H54 (cell line): ENCODE measurements around the gene AGK.
A peak's percentile ranks its signal among the peaks of the same experiment; 100 is the strongest.
"Not testable (repeated sequence)": the region's sequence is repeated elsewhere in the genome, so short reads cannot be mapped to it uniquely, and the experiment has no call there.

ENCODE experiments used
- DNase-seq: peaks from one replicate; pipeline ENCODE4 v3.0.0; 2011; ENCODE audit warnings: low spot score, mixed read lengths; ENCODE audit not compliant: insufficient read length
- FAIRE-seq: peaks from 3 replicates; lab custom pipeline; 2011; peaks lifted over from hg19 to GRCh38; lab: Jason Lieb, UNC
- POLR2A ChIP-seq: IDR thresholded peaks from 2 replicates; pipeline ENCODE4 v1.6.1; 2011; ENCODE audit warnings: low read depth, mild to moderate bottlenecking, low read length

Gene AGK

DNA sequence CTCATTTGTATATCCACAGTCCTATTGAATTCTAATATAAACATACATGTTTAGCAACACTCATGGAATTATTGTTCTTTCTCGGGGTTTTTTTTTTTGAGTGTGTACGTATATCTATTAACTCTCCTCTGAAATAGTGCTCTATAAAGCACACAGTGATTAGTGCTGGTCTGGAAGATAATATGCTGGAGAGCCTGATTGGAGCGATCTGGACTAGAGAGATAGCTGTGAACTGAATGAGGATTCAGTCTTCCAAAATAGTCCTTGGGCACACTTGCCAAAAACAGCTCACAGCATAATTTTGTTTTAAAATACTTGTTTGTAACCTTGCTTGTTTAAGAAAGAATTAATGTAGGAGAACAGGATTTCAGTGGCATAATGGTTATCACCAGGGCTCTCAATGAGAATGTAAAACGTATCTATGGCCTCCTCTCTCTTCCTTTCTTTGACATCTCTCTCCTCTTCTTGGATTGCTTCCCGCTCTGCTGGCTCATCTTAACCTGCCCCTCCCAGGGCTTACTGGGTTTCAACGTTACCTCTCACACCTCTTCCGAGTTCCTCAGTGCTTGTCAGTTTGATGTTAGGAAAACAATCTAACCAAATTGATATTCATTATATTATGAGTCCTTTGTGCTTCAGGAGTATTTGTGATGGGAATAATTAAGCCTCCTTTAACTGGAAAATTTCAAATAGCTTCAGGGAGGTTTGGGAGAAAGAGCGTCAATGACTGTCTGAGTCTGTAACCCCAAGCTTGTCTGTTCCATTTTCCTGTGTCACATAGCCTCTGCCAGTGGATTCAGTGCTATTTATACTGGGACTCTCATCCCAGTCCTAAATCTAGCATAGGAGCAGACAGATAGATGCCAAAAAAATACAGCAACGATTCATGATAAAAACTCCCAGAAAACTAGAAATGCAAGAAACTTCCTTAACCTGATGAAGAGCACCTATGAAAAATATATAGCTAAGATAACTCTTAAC lies 16.2 kb upstream of the AGK start:
- FAIRE-seq = no peak
- no peak for DNase-seq
- no peak for TF ChIP-seq POLR2A

DNA sequence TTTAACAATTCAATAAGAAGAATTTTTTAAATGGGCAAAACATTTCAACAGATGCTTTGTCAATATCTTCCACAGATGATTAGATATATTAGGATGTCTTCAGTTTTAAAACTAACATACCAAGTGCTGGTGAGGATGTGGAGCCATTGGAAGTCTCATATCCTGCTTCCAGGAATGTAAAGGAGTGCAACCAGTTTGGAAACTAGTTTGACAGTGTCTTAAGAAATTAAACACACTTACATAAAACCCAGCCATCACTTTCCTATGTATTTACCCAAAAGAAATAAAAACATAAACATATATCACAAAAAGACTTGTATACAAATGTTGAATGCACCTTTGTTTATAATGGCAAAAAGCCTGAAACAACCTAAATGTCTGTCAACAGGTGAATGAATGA lies 13.3 kb upstream of the AGK start:
- no peak for TF ChIP-seq POLR2A
- no peak for DNase-seq
- no peak for FAIRE-seq

DNA sequence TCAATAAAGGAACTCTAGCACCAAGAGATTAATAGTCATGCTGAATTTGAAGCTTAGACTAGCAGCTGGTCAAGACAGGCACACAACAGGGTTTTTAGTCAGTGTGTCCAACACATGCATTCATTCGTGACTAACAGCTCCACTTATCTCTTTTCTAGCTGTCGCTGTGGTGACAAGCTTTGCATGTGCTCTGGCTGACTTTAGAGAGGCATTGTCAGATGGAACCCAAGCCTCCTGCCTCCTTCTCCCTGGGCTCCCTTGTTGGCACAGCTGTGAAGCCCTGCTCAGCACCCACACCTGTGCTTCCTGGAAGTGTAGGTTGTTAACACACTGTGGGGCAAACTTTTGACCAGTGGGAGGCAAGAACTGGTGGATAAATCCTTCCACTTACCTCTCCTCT lies 9.8 kb upstream of the AGK start:
- DNase-seq (no peak), FAIRE-seq (no peak)
- TF ChIP-seq POLR2A = no peak

DNA sequence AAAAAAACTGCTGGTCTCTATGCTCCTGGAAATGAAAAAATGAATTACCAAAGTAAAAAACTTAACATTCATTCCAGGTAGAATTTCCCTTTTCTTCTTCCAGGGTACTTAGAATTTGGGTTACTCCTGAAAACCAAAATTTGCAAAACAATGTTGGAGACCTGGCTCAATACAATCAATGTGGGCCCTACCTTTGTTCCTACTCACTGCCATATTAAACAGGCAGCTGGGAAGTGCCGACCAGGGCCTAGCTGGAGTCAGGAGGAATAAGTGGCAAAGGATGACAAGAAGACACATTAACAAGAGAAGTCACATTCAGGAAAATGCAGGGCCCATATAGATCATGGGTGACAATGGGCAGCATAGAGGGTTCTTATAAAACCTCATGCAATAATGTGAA lies 6.4 kb upstream of the AGK start:
- no peak for TF ChIP-seq POLR2A
- no peak for DNase-seq
- no peak for FAIRE-seq

DNA sequence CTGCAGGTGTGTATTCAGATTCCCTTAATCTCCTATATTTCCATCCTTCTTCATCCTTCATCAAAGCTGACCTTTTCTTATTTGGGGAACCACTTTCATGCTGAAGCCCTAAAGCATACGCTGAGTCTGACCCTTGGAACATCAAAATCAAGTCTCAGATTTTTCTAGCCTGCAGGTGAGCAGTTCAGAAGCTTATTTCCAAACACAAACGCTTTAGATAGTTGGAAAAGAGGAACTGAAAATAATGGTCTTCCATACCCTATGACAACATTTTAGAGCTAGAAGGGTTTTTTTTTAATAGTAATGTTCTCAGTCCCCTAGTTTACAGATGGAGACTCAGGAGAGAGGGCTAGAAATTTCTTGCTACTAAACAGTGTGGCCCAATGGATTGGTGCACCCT lies 1.6 kb upstream of the AGK start:
- DNase-seq (no peak), FAIRE-seq (no peak)
- TF ChIP-seq POLR2A = no peak

DNA sequence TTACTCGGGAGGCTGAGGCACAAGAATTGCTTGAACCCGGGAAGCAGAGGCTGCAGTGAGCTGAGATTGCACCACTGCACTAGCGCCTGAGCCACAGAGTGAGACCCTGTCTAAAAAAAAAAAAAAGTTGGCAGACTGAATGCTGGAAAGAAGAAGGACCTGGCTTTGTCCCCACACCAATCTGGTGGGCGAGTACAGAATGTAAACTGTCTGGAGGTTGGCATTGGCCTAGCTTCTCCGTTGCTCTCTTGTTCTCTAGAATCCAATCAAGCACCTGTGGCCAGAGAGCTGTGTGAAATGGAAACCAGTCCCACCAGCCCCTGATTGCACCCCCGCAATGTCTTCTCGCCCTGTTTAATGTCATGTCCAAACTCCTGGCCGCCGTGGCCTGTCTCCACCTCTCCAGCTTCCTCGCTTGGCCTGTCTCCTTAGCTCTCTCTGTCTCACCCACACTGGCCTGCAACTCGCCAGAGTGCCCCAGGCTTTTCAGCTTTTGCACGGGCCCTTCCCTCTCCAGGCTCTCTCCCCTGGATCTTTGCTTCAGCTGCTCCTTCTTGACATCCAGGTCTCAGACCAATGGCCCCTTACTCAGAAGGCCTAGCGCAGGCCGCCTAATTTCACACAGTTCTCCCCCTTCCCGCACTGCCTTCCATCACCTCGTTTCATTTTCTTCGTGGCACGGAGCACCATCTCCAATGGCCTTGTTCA lies 670 bp upstream of the AGK start:
- no peak for TF ChIP-seq POLR2A
- FAIRE-seq (no peak), DNase-seq (peak; percentile 7)

DNA sequence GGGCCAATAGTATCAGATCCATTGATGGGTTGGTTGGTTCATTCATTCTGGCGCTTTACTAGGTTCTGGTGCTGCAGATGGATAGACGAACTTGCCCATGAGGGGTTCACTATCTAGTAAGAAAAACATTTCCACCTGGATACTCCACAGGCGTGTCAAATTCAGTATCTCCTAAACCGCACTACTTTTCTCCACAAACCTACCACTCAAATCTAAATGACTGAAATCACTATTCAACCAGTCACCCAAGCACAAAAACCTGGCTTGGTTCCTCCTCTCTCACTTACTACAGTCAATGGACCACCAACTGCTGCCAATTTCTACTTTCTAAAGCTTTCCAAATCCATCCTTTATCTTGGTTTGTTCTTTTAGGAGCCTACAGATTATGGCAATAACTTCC lies 572 bp downstream of the AGK start:
- FAIRE-seq = no peak
- no peak for TF ChIP-seq POLR2A
- DNase-seq = no peak

DNA sequence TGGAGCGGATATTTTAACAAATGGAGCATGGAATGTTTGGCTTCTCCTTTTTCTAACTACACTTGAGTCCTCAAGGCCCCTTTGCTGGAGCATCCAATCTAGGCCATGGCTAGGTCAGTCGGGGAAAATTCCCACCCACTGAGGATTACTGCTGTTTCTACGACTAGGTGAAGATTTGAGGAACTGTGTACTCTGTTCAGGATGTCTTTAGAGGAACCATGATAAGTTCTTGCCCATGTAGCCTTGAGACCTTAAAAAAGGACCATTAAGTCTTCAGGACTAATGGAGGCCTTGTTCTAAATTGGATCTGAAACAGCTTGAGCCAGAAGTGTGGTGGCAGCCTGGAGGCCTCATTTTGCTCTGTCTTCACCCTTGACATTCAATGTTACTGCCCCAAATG lies 6.2 kb downstream of the AGK start:
- FAIRE-seq (no peak), DNase-seq (no peak)
- TF ChIP-seq POLR2A = no peak

DNA sequence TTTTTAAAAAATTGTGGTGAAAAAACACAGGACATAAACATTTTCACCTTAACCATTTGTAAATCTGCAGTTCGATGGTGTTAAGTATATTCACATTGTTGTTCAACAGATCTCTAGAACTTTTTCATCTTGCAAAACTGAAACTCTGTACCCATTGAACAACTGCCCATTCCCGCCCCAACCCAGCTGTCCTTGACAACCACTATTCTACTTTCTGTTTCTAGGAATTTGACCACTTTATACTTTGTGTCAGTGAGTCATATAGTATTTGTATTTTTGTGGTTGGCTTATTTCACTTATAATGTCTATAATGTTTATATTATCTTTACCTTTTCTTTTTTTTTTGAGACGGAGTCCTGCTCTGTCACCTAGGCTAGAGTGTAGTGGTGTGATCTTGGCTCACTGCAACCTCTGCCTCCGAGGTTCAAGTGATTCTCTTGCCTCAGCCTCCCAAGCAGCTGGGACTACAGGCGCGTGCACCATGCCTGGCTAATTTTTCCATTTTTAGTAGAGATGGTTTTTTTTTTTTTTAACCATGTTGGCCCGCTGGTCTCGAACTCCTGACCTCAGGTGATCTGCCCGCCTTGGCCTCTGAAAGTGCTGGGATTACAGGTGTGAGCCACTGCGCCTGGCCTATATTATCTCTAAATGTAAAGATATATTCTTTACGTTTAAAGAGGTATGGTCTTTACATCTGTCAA lies 6.8 kb downstream of the AGK start:
- DNase-seq, FAIRE-seq: not testable (repeated sequence)

DNA sequence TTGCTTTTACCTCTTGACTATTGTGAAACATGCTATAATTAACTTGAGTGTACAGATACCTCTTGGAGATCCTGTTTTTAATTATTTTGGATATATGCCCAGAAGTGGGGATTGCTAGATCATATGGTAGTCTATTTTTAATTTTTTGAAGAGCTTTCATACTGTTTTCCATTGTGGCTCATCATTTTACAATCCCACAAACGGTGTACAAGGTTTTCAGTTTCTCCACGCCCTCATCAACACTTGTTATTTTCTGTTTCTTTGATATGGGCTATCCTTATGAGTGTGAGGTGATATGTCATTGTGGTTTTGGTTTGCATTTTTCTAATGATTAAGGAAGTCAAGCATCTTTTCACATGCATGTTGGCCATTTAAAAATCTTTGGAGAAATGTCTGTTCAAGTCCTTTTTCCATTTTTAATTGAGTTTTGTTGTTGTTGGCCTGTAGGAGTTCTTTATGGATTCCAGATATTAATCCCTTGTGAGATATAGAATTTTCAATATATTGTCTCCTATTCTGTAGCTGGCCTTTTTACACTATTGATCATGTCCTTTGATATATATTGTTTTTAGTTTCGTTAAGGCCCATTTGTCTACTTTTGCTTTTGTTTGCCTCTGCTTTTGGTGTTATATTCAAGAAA lies 7.5 kb downstream of the AGK start:
- no peak for TF ChIP-seq POLR2A
- DNase-seq (no peak), FAIRE-seq (no peak)

DNA sequence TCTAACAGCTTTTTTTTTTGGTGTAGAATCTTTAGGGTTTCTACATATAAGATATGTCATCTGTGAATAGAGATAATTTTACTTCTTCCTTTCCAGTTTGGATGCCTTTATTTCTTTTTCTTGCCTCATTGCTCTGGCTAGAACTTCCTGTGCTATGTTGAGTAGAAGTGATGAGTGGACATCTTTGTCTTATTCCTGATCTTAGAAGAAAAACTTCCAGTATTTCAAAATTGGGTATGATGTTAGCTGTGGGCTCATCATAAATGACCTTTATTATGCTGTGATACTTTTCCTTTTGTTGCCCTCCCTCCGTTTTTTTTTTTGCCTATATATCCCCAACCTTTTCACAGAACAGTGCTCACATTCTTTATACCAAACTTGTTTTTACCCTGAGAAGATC lies 8.8 kb downstream of the AGK start:
- FAIRE-seq = no peak
- TF ChIP-seq POLR2A = no peak

DNA sequence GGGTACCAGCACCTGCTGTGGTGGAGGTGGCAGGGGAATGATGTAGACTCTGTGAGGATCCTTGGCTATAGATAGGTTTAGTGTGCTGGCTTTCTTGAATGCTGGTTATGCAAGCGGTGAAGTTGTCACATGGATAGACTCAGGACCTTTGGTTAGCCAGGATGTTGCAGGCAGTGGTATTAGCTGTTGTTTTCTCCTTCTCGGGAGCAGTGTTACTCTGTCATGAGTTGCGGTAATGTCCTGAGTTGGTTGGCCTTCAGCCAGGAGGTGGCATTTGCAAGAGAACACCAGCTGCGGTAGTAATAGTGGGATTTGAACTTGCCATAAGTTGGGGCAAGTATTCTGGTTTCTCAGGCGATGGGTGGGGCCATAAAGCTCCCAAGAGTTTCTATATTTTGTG lies 10.8 kb downstream of the AGK start:
- no peak for TF ChIP-seq POLR2A
- no peak for FAIRE-seq
- DNase-seq = no peak

More for the DNA sequence above, 8.8 kb downstream of the AGK start:
- DNase-seq = no peak

DNA sequence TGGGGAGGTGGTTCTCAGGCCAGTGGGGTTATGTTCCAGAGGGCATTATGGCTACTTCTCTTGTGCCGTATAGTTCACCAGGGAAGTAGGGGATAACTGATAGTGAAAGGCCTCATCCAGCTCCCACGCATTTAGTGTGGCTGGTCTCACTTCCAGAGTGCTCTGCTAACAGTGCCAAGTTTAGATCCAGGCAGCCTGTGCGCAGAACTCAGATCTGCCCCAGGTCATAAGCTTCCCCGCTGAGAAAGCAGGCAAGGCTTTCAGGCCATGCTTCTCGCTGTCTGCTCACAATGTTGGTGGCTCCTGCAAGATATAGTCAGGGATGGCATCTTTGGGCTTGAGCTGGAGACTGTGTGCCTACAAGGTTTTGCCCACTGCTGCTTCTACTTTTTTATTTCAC lies 11.3 kb downstream of the AGK start:
- no peak for TF ChIP-seq POLR2A
- FAIRE-seq (no peak), DNase-seq (no peak)
